Testis (tissue), 2 donors: ENCODE results near the gene TBC1D32.

Experiments
- POLR2A ChIP-seq: fragments of 450-650 bp; IDR thresholded peaks from one replicate; pipeline ENCODE4 v1.6.1; 2017; ENCODE audit warnings: antibody characterized with exemption, mild to moderate bottlenecking, moderate library complexity
- TF ChIP-seq, protein P1 (sequence below), 3 experiments: fragments of 450-650 bp in 2 of 3; fragments of 200-600 bp in 1 of 3; sonication (generic) in 1 of 3; IDR thresholded peaks; one replicate each; pipeline ENCODE4 v1.5.1; 2016 to 2019; ENCODE audit warnings: antibody characterized with exemption in 3 of 3, mild to moderate bottlenecking in 2 of 3, moderate library complexity in 1 of 3

GRCh38 chr6:121330516-121330915 is 3.8 kb downstream of the TBC1D32 start:
- no peak for TF ChIP-seq POLR2A
- TF ChIP-seq, protein P1, sequence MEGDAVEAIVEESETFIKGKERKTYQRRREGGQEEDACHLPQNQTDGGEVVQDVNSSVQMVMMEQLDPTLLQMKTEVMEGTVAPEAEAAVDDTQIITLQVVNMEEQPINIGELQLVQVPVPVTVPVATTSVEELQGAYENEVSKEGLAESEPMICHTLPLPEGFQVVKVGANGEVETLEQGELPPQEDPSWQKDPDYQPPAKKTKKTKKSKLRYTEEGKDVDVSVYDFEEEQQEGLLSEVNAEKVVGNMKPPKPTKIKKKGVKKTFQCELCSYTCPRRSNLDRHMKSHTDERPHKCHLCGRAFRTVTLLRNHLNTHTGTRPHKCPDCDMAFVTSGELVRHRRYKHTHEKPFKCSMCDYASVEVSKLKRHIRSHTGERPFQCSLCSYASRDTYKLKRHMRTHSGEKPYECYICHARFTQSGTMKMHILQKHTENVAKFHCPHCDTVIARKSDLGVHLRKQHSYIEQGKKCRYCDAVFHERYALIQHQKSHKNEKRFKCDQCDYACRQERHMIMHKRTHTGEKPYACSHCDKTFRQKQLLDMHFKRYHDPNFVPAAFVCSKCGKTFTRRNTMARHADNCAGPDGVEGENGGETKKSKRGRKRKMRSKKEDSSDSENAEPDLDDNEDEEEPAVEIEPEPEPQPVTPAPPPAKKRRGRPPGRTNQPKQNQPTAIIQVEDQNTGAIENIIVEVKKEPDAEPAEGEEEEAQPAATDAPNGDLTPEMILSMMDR (IDR thresholded peaks at IDR 0.05): no peak
